Liver (tissue), 3 donors: ENCODE measurements around the gene TP53.

Experiments
- ATF3 ChIP-seq: IDR thresholded peaks from 2 replicates; pipeline ENCODE4 v1.6.1; 2016; ENCODE audit warnings: antibody characterized with exemption
- CTCF ChIP-seq: fragments of 150-350 bp; IDR thresholded peaks from 2 replicates; pipeline ENCODE4 v1.5.1; 2017; ENCODE audit warnings: improper control_type of control experiment, low read depth, low read length; ENCODE audit not compliant: missing input control
- FOXA2 ChIP-seq: IDR thresholded peaks from 2 replicates; pipeline ENCODE4 v1.6.1; 2016; ENCODE audit warnings: antibody characterized with exemption
- GABPA ChIP-seq, 2 donors: IDR thresholded peaks in 1 of 2; conservative IDR thresholded peaks in 1 of 2; 2 replicates each; pipeline ENCODE4 v1.6.1; 2016; ENCODE audit warnings: antibody characterized with exemption in 2 of 2, mild to moderate bottlenecking in 1 of 2, moderate library complexity in 1 of 2
- JUND ChIP-seq, 2 donors: IDR thresholded peaks; 2 replicates each; pipeline ENCODE4 v1.6.1; 2016; ENCODE audit warnings: antibody characterized with exemption in 2 of 2
- MAX ChIP-seq: IDR thresholded peaks from 2 replicates; pipeline ENCODE4 v1.6.1; 2016; ENCODE audit warnings: antibody characterized with exemption
- RAD21 ChIP-seq, 2 donors: IDR thresholded peaks; 2 replicates each; pipeline ENCODE4 v1.6.1; 2016; ENCODE audit warnings: antibody characterized with exemption in 2 of 2, mild to moderate bottlenecking in 2 of 2
- REST ChIP-seq: IDR thresholded peaks from 2 replicates; pipeline ENCODE4 v1.6.1; 2016; ENCODE audit warnings: antibody characterized with exemption, mild to moderate bottlenecking
- SP1 ChIP-seq: IDR thresholded peaks from 2 replicates; pipeline ENCODE4 v1.6.1; 2018; ENCODE audit warnings: antibody characterized with exemption, mild to moderate bottlenecking
- TAF1 ChIP-seq: conservative IDR thresholded peaks from 2 replicates; pipeline ENCODE4 v1.6.1; 2016; ENCODE audit warnings: antibody characterized with exemption, mild to moderate bottlenecking
- YY1 ChIP-seq: IDR thresholded peaks from 2 replicates; pipeline ENCODE4 v1.6.1; 2016; ENCODE audit warnings: antibody characterized with exemption, mild to moderate bottlenecking
- ZBTB33 ChIP-seq: IDR thresholded peaks from 2 replicates; pipeline ENCODE4 v1.6.1; 2016; ENCODE audit warnings: antibody characterized with exemption
- donor health status: healthy.
- donor health status: healthy.

- no peak for TF ChIP-seq CTCF
- no peak for TF ChIP-seq RAD21 (IDR thresholded peaks at IDR 0.05)
- TF ChIP-seq MAX = no peak
- TF ChIP-seq SP1 = no peak
- TF ChIP-seq GABPA (IDR thresholded peaks at IDR 0.05 in 1 of 2, conservative IDR thresholded peaks at IDR 0.05 in 1 of 2) = no peak
- no peak for TF ChIP-seq YY1
- no peak for TF ChIP-seq FOXA2
- TF ChIP-seq REST = no peak
- no peak for TF ChIP-seq TAF1
- no peak for TF ChIP-seq ZBTB33
- no peak for TF ChIP-seq JUND (IDR thresholded peaks at IDR 0.05)
- TF ChIP-seq ATF3 = no peak
Measured at GRCh38 chr17:7651097-7651664, 36.1 kb downstream of the TP53 start.
